Ectodermal cell (in vitro differentiated cells): Measurements from ENCODE around the gene CEBPG.

ENCODE experiments used
- H3K27ac ChIP-seq: 2 replicates; pipeline ENCODE4 v1.7.0; 2013; ENCODE audit warnings: mild to moderate bottlenecking, low read depth, low read length; ENCODE audit not compliant: insufficient read depth, poor library complexity, severe bottlenecking
- H3K27me3 ChIP-seq: 2 replicates; pipeline ENCODE4 v1.7.0; 2013; ENCODE audit warnings: mild to moderate bottlenecking, low read length; ENCODE audit not compliant: insufficient read depth, control insufficient read depth, poor library complexity, severe bottlenecking
- H3K36me3 ChIP-seq: one replicate; pipeline ENCODE4 v1.7.0; 2013; ENCODE audit warnings: low read length; ENCODE audit not compliant: control insufficient read depth, insufficient read depth
- H3K4me1 ChIP-seq: one replicate; pipeline ENCODE4 v1.7.0; 2013; ENCODE audit warnings: low read length; ENCODE audit not compliant: control insufficient read depth, insufficient read depth
- H3K4me3 ChIP-seq: 2 replicates; pipeline ENCODE4 v1.7.0; 2013; ENCODE audit warnings: low read depth, low read length, control low read depth; ENCODE audit not compliant: insufficient read depth
- H3K9me3 ChIP-seq: 2 replicates; pipeline ENCODE4 v1.7.0; 2013; ENCODE audit warnings: mild to moderate bottlenecking, low read length, moderate library complexity; ENCODE audit not compliant: control insufficient read depth
- WGBS, 2 experiments: methylation state at CpG; one replicate each; pipeline ENCODE4 v1.1.7; 2013; ENCODE audit warnings: missing lambda C conversion rate in 2 of 2; 5-methylcytosine and 5-hydroxymethylcytosine counted together

Gene CEBPG

GRCh38 chr19:33400856-33401682 is 27.6 kb downstream of the CEBPG start:
- Histone ChIP-seq H3K27ac (no peak overlapping the region), H3K4me1 (no peaks in the 10 kb centered on the region), H3K36me3 (no peaks in the 10 kb centered on the region), H3K27me3 (no peaks in the 10 kb centered on the region), H3K9me3 (no peaks in the 10 kb centered on the region), H3K4me3 (no peak overlapping the region)
- whole genome bisulfite sequencing, 2 experiments, result 92% methylated on average over 24 of the region's 24 CpGs

GRCh38 chr19:33401683-33402420 is 28.3 kb downstream of the CEBPG start:
- Histone ChIP-seq H3K9me3 (no peaks in the 10 kb centered on the region), H3K27me3 (no peaks in the 10 kb centered on the region), H3K4me3 (no peak overlapping the region), H3K36me3 (no peaks in the 10 kb centered on the region), H3K27ac (no peak overlapping the region), H3K4me1 (peaks cover 6% of the 10 kb centered on the region)
- WGBS, 2 experiments, result 94 to 95% methylated on average over 30 of the region's 30 CpGs

- Histone ChIP-seq H3K36me3 (no peaks in the 10 kb centered on the region), H3K4me1 (peaks cover 6% of the 10 kb centered on the region), H3K27me3 (no peaks in the 10 kb centered on the region), H3K9me3 (no peaks in the 10 kb centered on the region), H3K27ac (no peak overlapping the region), H3K4me3 (no peak overlapping the region)
- 88 to 92% methylated on average over 18 of the region's 18 CpGs for WGBS, 2 experiments
Observed at GRCh38 chr19:33402421-33403220, 29.1 kb downstream of the CEBPG start.

GRCh38 chr19:33403221-33403972 is 29.9 kb downstream of the CEBPG start:
- H3K27ac ChIP-seq, result no peak overlapping the region
- no peaks in the 10 kb centered on the region for H3K36me3 ChIP-seq
- WGBS, 2 experiments, result 86 to 89% methylated on average over 18 of the region's 18 CpGs
- no peaks in the 10 kb centered on the region for H3K27me3 ChIP-seq
- H3K4me1 ChIP-seq, result peaks cover 6% of the 10 kb centered on the region
- H3K4me3 ChIP-seq, result no peak overlapping the region
- no peaks in the 10 kb centered on the region for H3K9me3 ChIP-seq

- H3K27ac ChIP-seq, result no peak overlapping the region
- H3K27me3 ChIP-seq, result no peaks in the 10 kb centered on the region
- no peak overlapping the region for H3K4me3 ChIP-seq
- H3K9me3 ChIP-seq, result no peaks in the 10 kb centered on the region
- peaks cover 6% of the 10 kb centered on the region for H3K4me1 ChIP-seq
- H3K36me3 ChIP-seq, result no peaks in the 10 kb centered on the region
- 88 to 89% methylated on average over 6 of the region's 6 CpGs for WGBS, 2 experiments
Observed at GRCh38 chr19:33403973-33404304, 30.4 kb downstream of the CEBPG start.

GRCh38 chr19:33404506-33405253 is 31.2 kb downstream of the CEBPG start:
- Histone ChIP-seq H3K27me3 (no peaks in the 10 kb centered on the region), H3K27ac (no peak overlapping the region)
- 95% methylated on average over 18 of the region's 18 CpGs for WGBS, 2 experiments

GRCh38 chr19:33405254-33405552 is 31.7 kb downstream of the CEBPG start:
- Histone ChIP-seq H3K27me3 (no peaks in the 10 kb centered on the region), H3K4me1 (peaks cover 6% of the 10 kb centered on the region), H3K36me3 (no peaks in the 10 kb centered on the region), H3K9me3 (no peaks in the 10 kb centered on the region), H3K4me3 (no peak overlapping the region), H3K27ac (no peak overlapping the region)
- 88 to 92% methylated on average over 8 of the region's 8 CpGs for WGBS, 2 experiments

More at GRCh38 chr19:33404506-33405253, 31.2 kb downstream of the CEBPG start:
- no peak overlapping the region for H3K4me3 ChIP-seq
- no peaks in the 10 kb centered on the region for H3K9me3 ChIP-seq
- H3K4me1 ChIP-seq, result peaks cover 6% of the 10 kb centered on the region
- H3K36me3 ChIP-seq, result no peaks in the 10 kb centered on the region

- H3K36me3 ChIP-seq, result no peaks in the 10 kb centered on the region
- no peaks in the 10 kb centered on the region for H3K9me3 ChIP-seq
- peaks cover 6% of the 10 kb centered on the region for H3K4me1 ChIP-seq
- 94 to 95% methylated on average over 34 of the region's 34 CpGs for WGBS, 2 experiments
- H3K27me3 ChIP-seq, result no peaks in the 10 kb centered on the region
- no peak overlapping the region for H3K27ac ChIP-seq
- H3K4me3 ChIP-seq, result no peak overlapping the region
Observed at GRCh38 chr19:33405553-33406461, 32.3 kb downstream of the CEBPG start.
